K562 (cell line): ENCODE measurements around the gene ATP5F1A. TPM values are rescaled to one million over a fixed set of nuclear protein-coding genes. Genes with fewer than 3 reads are reported as not detected.
A peak's percentile ranks its signal among the peaks of the same experiment; 100 is the strongest.

ENCODE experiments used
- CHCHD3 ChIP-seq: fragments of 250-450 bp; sonication (Bioruptor Pico); IDR thresholded peaks from 2 replicates; pipeline ENCODE4 v2.1.2; 2022; ENCODE audit warnings: mild to moderate bottlenecking
- KDM2B ChIP-seq: fragments of 250-450 bp; sonication (Bioruptor Pico); IDR thresholded peaks from 2 replicates; pipeline ENCODE4 v1.8.0; 2021; ENCODE audit warnings: mild to moderate bottlenecking, moderate library complexity
- MCM3 ChIP-seq: fragments of 450-650 bp; IDR thresholded peaks from 2 replicates; pipeline ENCODE4 v1.6.1; 2016
- NFYB ChIP-seq: IDR thresholded peaks from 2 replicates; pipeline ENCODE4 v1.6.1; 2011; ENCODE audit warnings: mild to moderate bottlenecking, moderate library complexity; ENCODE audit not compliant: insufficient read length; ENCODE audit errors: extremely low read depth
- NR4A1 ChIP-seq, 2 experiments: fragments of 250-450 bp in 1 of 2; fragments of 450-650 bp in 1 of 2; sonication (Bioruptor Pico) in 1 of 2; IDR thresholded peaks; 2 replicates each; pipeline versions ENCODE4 v1.4.0 to v1.6.1; 2016 to 2020; ENCODE audit warnings: mild to moderate bottlenecking in 2 of 2, missing compliant biosample characterization in 1 of 2, missing genetic modification characterization in 1 of 2, moderate library complexity in 1 of 2
- RHOXF2B ChIP-seq: fragments of 250-450 bp; sonication (Bioruptor Pico); conservative IDR thresholded peaks from 2 replicates; pipeline ENCODE4 v1.5.1; 2021
- SMC3 ChIP-seq: conservative IDR thresholded peaks from 2 replicates; pipeline ENCODE4 v1.6.1; 2011; ENCODE audit warnings: low read depth, low read length, improper control_type of control experiment; ENCODE audit not compliant: insufficient read depth
- SRSF1 ChIP-seq: fragments of 200-400 bp; formaldehyde crosslinking; IDR thresholded peaks from 2 replicates; pipeline ENCODE4 v1.6.1; 2017; ENCODE audit warnings: mild to moderate bottlenecking, low read depth, low read length, moderate library complexity
- SRSF7 ChIP-seq: fragments of 200-400 bp; formaldehyde crosslinking; optimal IDR thresholded peaks from 2 replicates; pipeline ENCODE3; 2017; ENCODE audit warnings: mild to moderate bottlenecking, low read depth, low read length
- TAF1 ChIP-seq: IDR thresholded peaks from 2 replicates; pipeline ENCODE4 v1.6.1; 2011; ENCODE audit warnings: mild to moderate bottlenecking, low read length, moderate library complexity; ENCODE audit not compliant: insufficient read depth, control insufficient read depth, severe bottlenecking; ENCODE audit errors: extremely low read depth
- TAL1 ChIP-seq: fragments of 450-650 bp; IDR thresholded peaks from 2 replicates; pipeline ENCODE4 v1.6.1; 2016; ENCODE audit warnings: mild to moderate bottlenecking
- THRAP3 ChIP-seq: fragments of 450-650 bp; IDR thresholded peaks from 2 replicates; pipeline ENCODE4 v1.6.1; 2016; ENCODE audit warnings: mild to moderate bottlenecking, inconsistent platforms, borderline replicate concordance
- XRCC3 ChIP-seq: fragments of 450-650 bp; IDR thresholded peaks from 2 replicates; pipeline ENCODE4 v1.6.1; 2017; ENCODE audit warnings: mild to moderate bottlenecking, moderate library complexity
- ZNF133 ChIP-seq: fragments of 250-450 bp; sonication (Bioruptor Pico); IDR thresholded peaks from 2 replicates; pipeline ENCODE4 v1.4.0; 2020; ENCODE audit warnings: mild to moderate bottlenecking
- ZNF217 ChIP-seq: sonication (generic); formaldehyde crosslinking; IDR thresholded peaks from 2 replicates; pipeline ENCODE4 v1.8.0; 2022; ENCODE audit warnings: mild to moderate bottlenecking, missing genetic modification reagents
- ZNF639 ChIP-seq, 2 experiments: fragments of 200-800 bp in 1 of 2; sonication (Bioruptor generic) in 1 of 2; sonication (generic) in 1 of 2; formaldehyde crosslinking in 1 of 2; IDR thresholded peaks in 1 of 2; conservative IDR thresholded peaks in 1 of 2; 2 replicates each; pipeline versions ENCODE4 v1.5.0 to v1.6.1; 2016 to 2020; ENCODE audit warnings: missing compliant biosample characterization in 1 of 2, missing genetic modification characterization in 1 of 2, missing genetic modification reagents in 1 of 2
- ZNF696 ChIP-seq: fragments of 250-450 bp; sonication (Bioruptor Pico); conservative IDR thresholded peaks from 2 replicates; pipeline ENCODE4 v1.4.0; 2020; ENCODE audit warnings: mild to moderate bottlenecking, moderate library complexity
- ZNF707 ChIP-seq: fragments of 250-450 bp; sonication (Bioruptor Pico); conservative IDR thresholded peaks from 2 replicates; pipeline ENCODE4 v1.8.0; 2022; ENCODE audit warnings: inconsistent platforms, mild to moderate bottlenecking, moderate library complexity
- ZNF79 ChIP-seq: fragments of 250-450 bp; sonication (Bioruptor Pico); IDR thresholded peaks from 2 replicates; pipeline ENCODE4 v1.4.0; 2020; ENCODE audit warnings: low read depth, mild to moderate bottlenecking, moderate library complexity
- polyA plus RNA-seq, 8 experiments: library from polyadenylated mRNA; depleted of rRNA in 4 of 8; stranded (reverse) in 5 of 8; unstranded in 3 of 8; fragments of >200 nt; fragmentation: Nextera tagmentation in 2 of 8; fragmentation: Illumina TruSeq in 1 of 8; extraction: Ambion mirVana in 2 of 8; extraction: Trizol in 1 of 8; gene quantifications; 2 replicates each; pipeline versions ENCODE4 v1.2.1 to v1.2.3, GENCODE V29; 2011 to 2014; ENCODE audit warnings: inconsistent platforms in 1 of 8, missing spikeins in 1 of 8
- total RNA-seq, 7 experiments: library from RNA; depleted of rRNA in 6 of 7; stranded (reverse); fragments of >200 nt in 6 of 7; fragmentation: Illumina TruSeq in 2 of 7; extraction: Trizol in 2 of 7; gene quantifications; 2 replicates each; pipeline versions ENCODE4 v1.2.1 to v1.2.3, GENCODE V29; 2011 to 2021; ENCODE audit warnings: low replicate concordance in 1 of 7
- TF ChIP-seq, protein P1 (sequence below), 2 experiments: IDR thresholded peaks; 2 replicates each; pipeline ENCODE4 v1.6.1; 2011; ENCODE audit warnings: borderline replicate concordance in 1 of 2, control low read depth in 1 of 2, low read depth in 1 of 2, low read length in 1 of 2, mild to moderate bottlenecking in 1 of 2, mixed read lengths in 1 of 2, moderate library complexity in 1 of 2; ENCODE audit not compliant: insufficient read depth in 1 of 2, insufficient read length in 1 of 2, poor library complexity in 1 of 2, severe bottlenecking in 1 of 2; ENCODE audit errors: extremely low read depth in 1 of 2
- TF ChIP-seq, protein P2 (sequence below): fragments of 250-450 bp; sonication (Bioruptor Pico); IDR thresholded peaks from 2 replicates; pipeline ENCODE4 v1.8.0; 2021; ENCODE audit warnings: moderate library complexity, mild to moderate bottlenecking, inconsistent platforms
- TF ChIP-seq, protein P3 (sequence below): sonication (generic); formaldehyde crosslinking; IDR thresholded peaks from 2 replicates; pipeline ENCODE4 v1.8.1; 2022; ENCODE audit warnings: missing genetic modification reagents
- TF ChIP-seq, protein P4 (sequence below): fragments of 250-450 bp; sonication (Bioruptor Pico); IDR thresholded peaks from 2 replicates; pipeline ENCODE4 v1.8.0; 2022; ENCODE audit warnings: moderate library complexity, mild to moderate bottlenecking, inconsistent platforms

Gene ATP5F1A
- total and polyA plus RNA-seq, 9 of the 15 experiments (the other 6 are each of a cell fraction or from before 2014, with no cell fraction given): 377 to 762 (median 490) TPM

GRCh38 chr18:46097801-46098615, at the start of gene ATP5F1A (continued):
- TF ChIP-seq ZNF707 (CRISPR knock-in tag) (no peak), THRAP3 (no peak), NFYB (no peak), RHOXF2B (CRISPR knock-in tag) (no peak), ZNF696 (CRISPR knock-in tag) (no peak), ZNF639 (CRISPR knock-in tag; conservative IDR thresholded peaks at IDR 0.05 in 1 of 2, IDR thresholded peaks at IDR 0.05 in 1 of 2) (peak in 1 of 2 experiments; percentile 75; a peak in 2 of 4 replicates), SRSF1 (no peak), TAF1 (peak; percentile 56), ZNF217 (no peak), NR4A1 (CRISPR knock-in tag; IDR thresholded peaks at IDR 0.05) (no peak), NR4A1 (tag; IDR thresholded peaks at IDR 0.05) (no peak), KDM2B (CRISPR knock-in tag) (no peak), MCM3 (no peak), SRSF7 (no peak), TAL1 (no peak), XRCC3 (no peak), SMC3 (no peak), CHCHD3 (CRISPR knock-in tag) (no peak), ZNF133 (CRISPR knock-in tag) (no peak), ZNF79 (CRISPR knock-in tag) (no peak)
- TF ChIP-seq, protein P1, sequence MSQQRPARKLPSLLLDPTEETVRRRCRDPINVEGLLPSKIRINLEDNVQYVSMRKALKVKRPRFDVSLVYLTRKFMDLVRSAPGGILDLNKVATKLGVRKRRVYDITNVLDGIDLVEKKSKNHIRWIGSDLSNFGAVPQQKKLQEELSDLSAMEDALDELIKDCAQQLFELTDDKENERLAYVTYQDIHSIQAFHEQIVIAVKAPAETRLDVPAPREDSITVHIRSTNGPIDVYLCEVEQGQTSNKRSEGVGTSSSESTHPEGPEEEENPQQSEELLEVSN (IDR thresholded peaks at IDR 0.05; ENCODE audit: borderline replicate concordance in 1 of 2, extremely low read depth in 1 of 2, insufficient read depth in 1 of 2, insufficient read length in 1 of 2, low read depth in 1 of 2, low read length in 1 of 2, poor library complexity in 1 of 2, severe bottlenecking in 1 of 2): peak; percentile 41 to 67
- TF ChIP-seq, protein P2, sequence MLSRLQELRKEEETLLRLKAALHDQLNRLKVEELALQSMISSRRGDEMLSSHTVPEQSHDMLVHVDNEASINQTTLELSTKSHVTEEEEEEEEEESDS: no peak
- TF ChIP-seq, protein P3, sequence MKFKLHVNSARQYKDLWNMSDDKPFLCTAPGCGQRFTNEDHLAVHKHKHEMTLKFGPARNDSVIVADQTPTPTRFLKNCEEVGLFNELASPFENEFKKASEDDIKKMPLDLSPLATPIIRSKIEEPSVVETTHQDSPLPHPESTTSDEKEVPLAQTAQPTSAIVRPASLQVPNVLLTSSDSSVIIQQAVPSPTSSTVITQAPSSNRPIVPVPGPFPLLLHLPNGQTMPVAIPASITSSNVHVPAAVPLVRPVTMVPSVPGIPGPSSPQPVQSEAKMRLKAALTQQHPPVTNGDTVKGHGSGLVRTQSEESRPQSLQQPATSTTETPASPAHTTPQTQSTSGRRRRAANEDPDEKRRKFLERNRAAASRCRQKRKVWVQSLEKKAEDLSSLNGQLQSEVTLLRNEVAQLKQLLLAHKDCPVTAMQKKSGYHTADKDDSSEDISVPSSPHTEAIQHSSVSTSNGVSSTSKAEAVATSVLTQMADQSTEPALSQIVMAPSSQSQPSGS (CRISPR knock-in tag): no peak
- TF ChIP-seq, protein P4, sequence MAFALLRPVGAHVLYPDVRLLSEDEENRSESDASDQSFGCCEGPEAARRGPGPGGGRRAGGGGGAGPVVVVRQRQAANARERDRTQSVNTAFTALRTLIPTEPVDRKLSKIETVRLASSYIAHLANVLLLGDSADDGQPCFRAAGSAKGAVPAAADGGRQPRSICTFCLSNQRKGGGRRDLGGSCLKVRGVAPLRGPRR: no peak
